Keratinocyte (primary cell): Measurements from ENCODE around the gene RPP30.

Experiments
- EZH2 ChIP-seq: IDR thresholded peaks from one replicate; pipeline ENCODE4 v1.6.1; 2012; ENCODE audit warnings: inconsistent platforms, mild to moderate bottlenecking, low read length, moderate library complexity
- TF ChIP-seq, protein P1 (sequence below), 3 experiments: IDR thresholded peaks in 1 of 3; conservative IDR thresholded peaks in 1 of 3; optimal IDR thresholded peaks in 1 of 3; 2 replicates in 2 of 3; 3 replicates in 1 of 3; pipeline versions ENCODE3 to v1.5.1; 2011; ENCODE audit warnings: low read length in 3 of 3, mild to moderate bottlenecking in 3 of 3, moderate library complexity in 2 of 3, control low read depth in 1 of 3, inconsistent platforms in 1 of 3; ENCODE audit not compliant: insufficient read depth in 2 of 3; ENCODE audit errors: extremely low read depth in 1 of 3

DNA sequence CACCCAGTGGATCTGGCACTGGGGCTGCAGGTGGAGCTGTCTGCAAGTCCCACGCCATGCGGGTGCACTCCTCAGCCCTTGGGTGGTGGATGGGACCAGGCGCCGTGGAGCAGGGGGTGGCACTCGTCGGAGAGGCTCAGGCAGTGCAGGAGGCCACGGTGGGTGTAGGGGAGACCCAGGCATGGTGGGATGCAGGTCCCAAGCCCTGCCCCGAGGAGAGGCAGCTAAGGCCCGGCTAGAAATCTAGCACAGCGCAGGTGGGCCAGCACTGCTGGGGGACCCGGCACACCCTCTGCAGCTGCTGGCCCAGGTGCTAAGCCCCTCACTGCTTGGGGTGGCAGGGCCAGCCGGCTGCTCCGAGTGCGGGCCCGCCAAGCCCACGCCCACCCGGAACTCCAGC, 39.7 kb upstream of the RPP30 start:
- no peak for TF ChIP-seq EZH2
- TF ChIP-seq, protein P1, sequence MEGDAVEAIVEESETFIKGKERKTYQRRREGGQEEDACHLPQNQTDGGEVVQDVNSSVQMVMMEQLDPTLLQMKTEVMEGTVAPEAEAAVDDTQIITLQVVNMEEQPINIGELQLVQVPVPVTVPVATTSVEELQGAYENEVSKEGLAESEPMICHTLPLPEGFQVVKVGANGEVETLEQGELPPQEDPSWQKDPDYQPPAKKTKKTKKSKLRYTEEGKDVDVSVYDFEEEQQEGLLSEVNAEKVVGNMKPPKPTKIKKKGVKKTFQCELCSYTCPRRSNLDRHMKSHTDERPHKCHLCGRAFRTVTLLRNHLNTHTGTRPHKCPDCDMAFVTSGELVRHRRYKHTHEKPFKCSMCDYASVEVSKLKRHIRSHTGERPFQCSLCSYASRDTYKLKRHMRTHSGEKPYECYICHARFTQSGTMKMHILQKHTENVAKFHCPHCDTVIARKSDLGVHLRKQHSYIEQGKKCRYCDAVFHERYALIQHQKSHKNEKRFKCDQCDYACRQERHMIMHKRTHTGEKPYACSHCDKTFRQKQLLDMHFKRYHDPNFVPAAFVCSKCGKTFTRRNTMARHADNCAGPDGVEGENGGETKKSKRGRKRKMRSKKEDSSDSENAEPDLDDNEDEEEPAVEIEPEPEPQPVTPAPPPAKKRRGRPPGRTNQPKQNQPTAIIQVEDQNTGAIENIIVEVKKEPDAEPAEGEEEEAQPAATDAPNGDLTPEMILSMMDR (optimal IDR thresholded peaks at IDR 0.05 in 1 of 3, IDR thresholded peaks at IDR 0.05 in 1 of 3, conservative IDR thresholded peaks at IDR 0.05 in 1 of 3; ENCODE audit: extremely low read depth in 1 of 3, insufficient read depth in 2 of 3, low read length in 3 of 3): no peak
